HG02885 (cell line): ENCODE results near the gene USH2A.

Source experiments
- ATAC-seq: cut with Tn5 transposase; IDR thresholded peaks from one replicate; pipeline ENCODE4 v1.9.1; 2021; ENCODE audit warnings: mild to moderate bottlenecking; ENCODE audit not compliant: unreplicated experiment, poor library complexity

USH2A gene

DNA sequence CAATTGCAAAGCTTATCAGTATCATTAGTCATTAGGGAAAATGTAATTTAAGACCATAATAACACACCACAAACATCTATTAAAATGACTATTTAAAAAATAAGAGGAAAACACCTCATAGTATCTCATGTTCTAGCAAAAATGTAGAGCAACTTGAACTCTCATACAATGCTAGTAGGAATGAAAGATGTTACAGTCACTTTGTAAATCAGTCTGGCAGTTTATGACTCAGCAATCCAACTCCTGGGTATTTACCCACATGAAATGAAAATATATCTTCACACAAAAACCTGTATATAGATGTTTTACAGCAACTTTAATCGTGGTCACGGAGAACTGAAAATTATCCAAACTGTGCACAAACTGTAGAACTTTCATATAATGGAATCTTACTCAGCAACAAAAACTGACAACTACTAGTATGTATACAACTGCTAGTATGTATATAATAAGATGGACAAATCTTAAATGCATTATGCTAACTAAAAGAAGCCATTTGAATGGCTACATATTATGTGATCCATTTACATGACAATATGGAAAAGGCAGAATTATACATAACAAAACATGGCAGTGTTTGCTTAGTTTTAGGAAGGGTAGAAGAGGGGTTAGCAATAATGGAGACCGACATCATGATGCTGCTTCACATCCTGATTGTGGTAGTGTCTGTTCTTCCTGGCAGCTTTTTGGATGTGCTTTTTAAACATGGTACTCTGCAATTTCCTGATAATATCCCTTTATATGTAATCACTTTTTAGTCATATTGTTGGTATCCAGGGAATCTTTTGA lies 589.1 kb downstream of the USH2A start:
- ATAC-seq, result no peak

DNA sequence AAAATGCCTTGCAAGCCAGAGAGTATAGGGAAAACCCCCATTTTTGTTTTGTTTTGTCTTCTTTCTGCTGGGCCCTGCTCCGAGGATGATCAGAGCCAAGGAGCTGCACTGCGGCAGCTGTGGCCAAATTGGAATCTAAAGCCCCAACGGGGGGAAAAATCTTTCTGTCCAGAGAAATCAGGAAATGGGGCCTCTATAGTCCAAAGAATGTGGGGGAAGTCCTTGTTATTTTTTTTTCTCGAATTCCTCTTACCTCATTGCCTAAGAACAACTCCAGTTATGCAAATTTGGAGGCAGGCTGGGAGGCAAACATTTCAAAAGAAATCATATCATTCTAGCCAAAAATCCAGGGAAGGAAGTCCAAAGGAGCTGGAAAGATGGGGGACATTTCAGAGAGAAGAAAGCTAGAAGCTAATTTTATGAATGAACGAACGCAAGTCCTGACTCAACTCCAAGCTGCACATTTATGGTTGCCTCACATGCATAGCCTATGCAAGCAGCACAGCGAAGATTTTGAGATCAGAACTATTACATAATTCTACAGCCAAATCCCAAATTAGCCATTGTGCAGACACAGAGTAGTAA lies 592.9 kb downstream of the USH2A start:
- no peak for ATAC-seq

DNA sequence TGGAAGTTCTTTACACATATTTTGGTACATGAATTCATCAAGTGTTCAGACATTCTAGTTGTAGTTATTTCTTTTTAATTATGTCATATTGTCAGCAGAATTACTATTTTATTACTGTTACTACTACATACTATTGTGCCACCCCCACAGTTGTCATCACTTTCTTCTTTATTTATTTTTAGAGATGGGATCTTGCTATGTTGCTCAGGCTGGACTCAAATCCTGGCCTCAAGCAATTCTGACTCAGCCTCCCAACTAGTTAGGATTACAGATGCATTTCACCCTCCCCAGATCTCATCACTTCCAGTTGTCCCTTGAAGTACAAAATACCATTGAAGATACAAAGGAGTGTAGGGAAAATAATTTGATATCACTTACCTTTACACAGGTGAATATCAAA lies 598.2 kb downstream of the USH2A start:
- no peak for ATAC-seq

DNA sequence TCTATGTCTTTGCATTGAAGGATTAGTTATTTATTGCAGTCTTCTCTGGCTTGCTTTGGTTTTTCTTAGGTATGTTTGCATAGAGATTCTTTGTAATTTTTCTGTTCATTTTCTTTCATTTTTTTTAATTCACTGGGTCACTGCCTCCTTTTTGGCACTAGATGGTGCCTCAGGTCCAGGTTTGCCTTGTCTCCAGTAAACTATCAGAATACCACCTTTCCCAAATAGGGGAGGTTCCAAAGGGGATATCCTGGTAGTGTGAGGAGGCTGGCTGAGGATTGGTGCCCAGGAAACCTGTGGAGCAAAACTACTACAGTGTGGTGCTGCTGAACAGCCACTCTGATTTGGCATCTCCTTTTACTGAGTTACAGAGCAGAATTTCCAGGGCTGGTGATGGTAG lies 599.0 kb downstream of the USH2A start:
- ATAC-seq, result no peak

DNA sequence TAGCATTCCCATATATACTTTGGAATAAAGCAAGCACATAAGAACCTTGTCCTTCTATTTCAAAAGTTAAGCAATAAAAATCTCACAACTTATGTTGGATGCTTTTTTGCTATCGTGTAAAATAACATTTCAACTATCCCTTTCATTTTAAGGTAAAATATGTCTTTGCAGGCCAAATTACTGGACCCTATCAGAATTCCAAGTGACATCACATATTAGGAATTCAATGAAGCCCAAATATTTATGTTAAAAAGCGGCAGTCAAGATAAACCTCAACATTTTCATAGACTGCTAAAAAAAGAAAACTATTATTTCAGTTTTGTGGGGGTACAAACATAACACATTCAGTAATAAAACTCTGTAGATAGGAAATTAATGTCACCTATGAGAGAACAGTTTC lies 604.1 kb downstream of the USH2A start:
- no peak for ATAC-seq

DNA sequence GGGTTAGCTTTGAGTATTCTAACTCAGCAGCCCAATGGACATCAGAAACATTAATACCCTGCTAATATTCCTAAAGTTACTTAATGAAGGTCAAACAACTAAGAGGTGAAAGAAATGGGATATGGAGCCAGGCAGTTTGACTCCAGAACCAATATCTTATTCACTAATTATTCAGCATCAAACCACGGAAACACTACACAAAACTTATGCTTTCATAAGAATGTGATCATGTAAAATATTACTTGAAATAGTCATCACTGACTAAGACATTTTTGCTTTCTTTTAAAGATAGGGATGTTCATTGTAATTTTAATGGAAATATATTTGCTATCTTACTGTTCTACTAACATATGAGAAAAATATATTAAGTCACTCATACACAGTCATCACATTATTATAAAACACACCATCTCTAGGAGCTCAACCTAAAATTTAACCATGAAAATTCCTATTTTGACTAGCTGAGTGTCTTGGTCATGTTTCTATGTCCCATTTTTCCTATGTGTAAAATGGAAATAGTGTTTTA lies 615.3 kb downstream of the USH2A start:
- no peak for ATAC-seq

DNA sequence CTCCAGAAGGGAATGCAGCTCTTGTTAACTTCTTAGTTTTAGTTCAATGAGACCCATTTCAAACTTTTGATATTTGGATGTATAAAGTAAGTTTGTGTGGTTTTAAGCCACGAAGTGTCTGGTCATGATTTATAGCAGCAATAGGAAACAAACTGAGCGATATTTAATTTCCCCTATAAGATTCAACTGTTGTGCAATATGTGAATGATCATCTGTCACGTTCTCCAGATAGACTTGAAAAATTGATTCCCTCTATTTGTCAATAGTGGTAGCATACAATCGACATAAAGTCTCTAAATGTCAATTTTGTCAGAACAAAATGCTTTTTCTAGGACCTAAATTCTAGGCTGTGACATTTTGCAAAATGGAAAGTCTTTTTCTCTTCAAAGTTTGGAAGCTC lies 616.0 kb downstream of the USH2A start:
- no peak for ATAC-seq

DNA sequence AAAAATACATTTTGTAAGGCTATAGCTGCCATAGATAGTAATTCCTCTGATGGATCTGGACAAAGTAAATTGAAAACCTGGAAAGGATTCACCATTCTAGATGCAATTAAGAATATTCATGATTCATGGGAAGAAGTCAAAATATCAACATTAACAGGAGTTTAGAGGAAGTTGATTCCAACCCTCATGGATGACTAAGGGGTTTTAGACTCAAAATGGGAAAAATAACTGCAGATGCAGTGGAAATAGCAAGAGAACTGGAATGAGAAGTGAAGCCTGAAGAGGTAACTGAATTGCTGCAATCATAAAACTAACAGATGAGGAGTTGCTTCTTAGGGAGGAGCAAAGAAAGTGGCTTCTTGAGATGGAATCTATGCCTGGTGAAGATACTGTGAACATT lies 625.4 kb downstream of the USH2A start:
- no peak for ATAC-seq

DNA sequence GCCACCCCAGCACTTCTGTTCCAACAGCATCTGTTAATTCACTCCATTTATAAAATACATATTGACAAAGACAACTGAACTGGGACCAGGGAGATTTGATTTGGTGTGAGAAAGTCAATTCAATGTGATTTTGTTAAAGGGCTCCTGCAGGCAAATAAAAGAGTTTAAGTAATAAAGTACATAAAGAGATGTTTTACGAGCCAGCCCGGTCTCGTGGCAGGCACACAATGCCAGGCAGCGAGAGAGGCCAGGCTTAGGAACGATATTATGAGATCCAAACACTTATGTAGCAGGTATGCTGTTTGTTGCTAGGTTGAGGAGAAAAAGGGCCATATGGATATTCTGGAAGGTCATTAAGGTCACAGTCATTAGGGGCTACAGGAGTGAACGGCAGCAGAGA lies 629.1 kb downstream of the USH2A start:
- ATAC-seq, result no peak

DNA sequence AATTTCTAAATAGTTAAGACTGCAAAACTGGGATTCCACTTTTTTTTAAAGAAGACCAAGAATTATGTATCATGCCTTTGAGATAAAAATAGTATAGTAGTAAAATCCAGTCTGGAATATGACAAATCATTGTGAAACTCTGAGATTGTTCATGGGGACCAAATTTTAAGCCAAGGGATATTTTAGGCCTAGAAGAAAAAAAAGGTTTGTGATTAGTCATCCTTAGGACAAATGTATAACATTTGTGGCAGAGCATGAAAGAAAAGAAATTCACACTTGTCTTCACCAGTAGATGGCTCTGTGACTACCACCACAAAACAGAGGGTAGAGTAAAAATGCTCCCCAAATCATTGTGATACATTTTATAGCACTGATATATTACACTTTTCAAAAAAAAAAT lies 630.1 kb downstream of the USH2A start:
- ATAC-seq, result no peak

DNA sequence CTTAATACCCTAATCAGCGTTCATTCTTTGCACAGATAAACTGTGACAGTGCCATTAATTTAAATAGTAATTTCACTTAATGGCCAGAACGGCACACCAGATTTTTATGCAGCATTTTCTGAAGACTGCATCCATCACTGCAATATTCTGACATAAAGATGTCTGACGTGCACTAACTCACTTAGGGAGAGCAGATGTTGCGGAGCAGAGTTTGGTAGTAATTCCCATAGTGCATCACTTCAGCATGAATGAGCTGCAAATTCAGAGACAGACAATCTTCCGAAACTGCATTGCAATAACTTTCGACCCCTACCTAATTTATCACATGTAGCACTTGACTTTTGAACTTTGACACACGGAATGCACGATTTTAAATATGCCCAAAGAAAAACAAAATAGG lies 630.8 kb downstream of the USH2A start:
- ATAC-seq, result no peak

DNA sequence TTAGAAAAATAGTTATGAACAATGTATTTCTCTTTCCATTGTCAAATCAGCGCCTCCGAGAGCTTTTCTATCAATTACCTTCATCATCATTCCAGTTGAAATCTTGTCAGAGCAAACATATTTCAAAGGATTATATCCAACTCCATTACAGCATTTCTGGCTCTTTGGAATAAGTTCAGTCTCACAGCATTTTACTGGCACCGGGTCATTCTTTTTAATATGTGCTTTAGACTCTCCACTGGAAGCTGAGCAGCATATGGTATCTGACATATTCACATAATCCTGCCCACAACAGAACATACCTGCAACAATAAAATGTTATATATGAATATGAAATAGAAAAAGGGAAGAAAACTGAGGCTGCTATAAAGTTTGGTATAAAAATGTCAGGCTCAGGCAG lies 633.3 kb downstream of the USH2A start:
- ATAC-seq, result no peak

DNA sequence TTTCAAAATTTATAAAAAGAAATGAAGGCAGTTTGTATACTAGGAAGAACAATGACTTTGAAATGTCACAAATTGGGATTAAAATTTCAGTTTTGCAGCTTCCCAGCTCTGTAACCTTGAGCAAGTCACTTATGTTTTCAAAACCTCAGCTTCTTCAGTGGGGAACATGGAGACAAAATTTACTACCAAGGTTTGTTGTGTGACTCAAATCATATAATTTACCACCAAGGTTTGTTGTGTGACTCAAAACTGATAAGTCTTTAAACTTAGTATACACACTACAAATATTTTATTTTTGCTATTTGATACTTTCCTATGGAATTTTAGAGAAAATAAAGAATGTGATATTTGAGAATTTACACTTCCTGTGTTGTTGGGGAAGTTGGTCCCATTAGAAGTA lies 636.3 kb downstream of the USH2A start:
- ATAC-seq, result no peak

DNA sequence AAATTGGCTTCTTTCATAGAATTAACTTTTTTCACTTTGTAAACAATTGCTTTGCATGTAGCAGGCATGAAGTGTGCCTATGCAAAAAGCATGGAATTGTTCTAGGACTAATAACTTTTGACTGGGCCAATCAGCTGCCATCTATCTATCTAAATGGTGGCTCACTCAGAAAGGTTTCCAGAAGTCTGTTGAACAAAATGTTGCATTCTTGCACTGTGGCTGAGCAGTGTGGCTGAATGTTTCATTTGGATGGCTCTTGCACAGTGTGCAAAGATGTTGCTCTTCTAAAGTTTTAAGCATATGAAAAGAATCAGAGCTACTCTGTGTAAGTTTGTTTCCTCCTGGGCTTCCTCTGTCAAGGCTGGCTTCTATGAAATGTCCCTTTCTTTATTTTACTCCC lies 642.6 kb downstream of the USH2A start:
- no peak for ATAC-seq

DNA sequence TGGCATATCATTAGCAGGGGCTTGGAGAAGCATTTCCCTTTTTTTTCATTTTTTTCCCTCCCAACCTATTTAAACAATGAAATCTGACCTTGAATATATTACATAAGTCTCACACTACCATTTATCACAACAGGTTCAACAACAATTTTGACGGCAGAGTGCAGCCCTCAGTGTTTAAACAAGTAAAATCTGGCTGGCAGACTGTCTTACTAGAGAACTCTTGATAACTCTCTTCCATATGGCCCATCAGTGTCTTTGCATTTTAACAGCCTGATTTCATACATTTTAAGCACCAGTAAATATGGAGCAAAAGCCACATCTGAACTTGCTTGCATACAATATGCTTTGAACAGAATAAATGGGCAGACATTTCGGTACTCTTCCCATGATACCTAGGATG lies 643.1 kb downstream of the USH2A start:
- ATAC-seq, result no peak

DNA sequence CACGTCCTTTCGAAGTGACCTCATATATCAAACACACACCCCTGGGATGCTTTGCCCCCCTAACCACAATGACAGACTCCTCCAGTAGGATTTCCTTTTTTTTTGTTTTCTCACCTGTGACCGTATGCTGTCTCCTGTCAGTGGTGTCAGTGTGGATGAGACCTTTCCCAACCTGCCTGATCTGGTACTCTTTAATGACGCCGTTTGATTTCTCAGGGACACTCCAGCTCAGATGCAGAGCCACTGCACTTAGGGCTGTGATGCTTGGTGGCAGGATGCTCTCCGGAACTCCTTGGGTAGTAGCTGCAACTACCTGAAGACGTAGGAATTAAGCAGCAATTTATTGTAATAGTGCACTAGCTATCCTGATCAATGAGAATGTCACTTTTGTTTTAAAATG lies 643.5 kb downstream of the USH2A start:
- ATAC-seq, result no peak

DNA sequence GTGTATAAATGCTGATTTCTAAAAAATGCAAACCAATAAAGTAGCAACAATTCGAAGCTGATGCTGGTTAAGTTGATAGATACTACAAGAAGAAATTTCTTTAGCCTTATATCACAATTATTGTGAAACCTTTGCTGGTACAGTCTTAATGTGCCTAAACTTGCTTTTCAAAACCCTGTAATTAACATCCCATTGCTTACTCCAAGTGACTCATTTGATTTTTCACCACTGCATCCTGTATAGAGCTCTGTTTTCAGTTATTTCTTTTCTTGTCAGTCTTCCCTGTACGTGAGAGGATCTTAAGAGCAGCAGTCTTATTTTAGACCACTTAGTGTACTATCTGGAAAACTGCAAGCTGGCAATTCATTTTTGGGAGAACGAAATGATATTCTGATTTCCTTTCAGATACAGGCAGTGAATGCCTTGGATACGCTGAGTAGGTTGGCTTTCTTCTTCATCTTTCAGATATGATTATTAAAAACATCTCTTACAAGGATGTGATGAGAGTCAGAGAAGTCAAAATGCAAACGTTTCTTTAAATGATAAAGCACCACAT lies 645.8 kb downstream of the USH2A start:
- ATAC-seq, result no peak

DNA sequence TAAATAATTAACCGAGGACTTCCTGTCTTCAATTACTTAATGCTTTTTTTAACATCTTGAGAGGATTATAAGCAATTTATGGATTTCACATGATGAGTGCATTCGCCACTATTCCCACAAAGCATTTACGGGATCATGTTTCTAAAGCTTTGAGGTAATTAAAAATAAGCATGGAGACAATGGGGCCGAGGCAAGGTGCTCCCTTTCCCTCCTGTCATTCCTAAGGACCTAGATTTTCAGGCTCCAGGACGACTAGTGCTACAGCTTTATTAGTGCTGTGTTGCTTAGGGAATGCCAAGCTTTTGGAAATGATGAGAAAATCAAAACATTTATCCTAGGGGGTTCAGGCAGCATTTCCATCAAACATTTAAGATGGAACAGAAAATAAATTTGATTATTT lies 646.9 kb downstream of the USH2A start:
- no peak for ATAC-seq

DNA sequence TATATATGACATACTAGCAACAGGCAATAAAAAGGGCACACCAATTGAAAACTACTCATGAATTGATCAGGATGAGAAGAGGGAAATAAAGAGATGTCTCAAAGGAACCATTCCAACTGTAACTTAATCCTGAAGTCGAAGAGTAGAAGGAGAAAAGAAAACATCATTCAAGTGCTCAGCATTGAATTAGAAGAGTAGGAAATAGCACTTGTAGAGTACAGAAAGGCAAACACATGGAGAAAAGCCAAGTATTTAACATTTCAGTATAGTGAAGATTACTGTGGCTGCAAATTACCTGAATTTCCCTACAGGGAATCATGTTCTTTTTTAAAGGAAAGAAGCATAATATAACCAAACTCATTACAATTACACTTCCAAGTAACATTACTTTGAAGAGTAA lies 651.1 kb downstream of the USH2A start:
- no peak for ATAC-seq

DNA sequence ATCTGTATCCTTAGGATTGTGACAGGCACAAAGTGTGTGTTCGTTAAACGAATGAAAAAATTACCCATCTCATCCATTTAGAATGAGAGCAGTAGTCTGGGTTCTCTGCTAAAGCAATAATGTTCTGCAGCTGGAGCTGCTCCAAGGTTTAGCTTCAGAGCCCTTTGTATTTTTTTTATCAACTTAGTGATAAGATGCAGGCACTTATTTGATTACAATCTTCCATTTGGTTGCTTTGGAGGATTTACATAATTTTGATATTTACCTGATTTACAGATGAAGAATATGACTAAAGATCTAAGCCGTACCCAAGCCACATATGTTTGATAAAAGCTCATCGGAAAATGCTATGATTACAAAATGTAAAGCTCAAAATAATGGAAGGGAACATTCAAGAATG lies 654.9 kb downstream of the USH2A start:
- no peak for ATAC-seq

DNA sequence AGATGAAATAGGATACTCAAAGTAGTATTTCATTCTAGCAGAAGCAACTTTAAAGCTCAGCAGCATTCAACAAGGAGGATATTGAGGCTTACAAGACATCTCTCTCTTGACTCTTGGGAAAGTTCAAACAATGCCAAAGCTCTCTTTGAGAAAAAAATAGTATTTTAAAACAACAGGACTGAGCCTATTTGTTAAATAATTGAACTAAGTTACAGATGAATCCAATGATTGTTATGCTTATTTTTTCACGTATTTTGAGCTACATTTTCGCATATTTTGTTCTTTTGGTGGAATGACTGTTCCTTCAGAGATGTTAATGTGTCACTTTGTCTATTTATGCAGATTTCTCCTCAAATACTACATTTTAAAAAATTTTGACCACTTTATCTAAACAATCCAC lies 655.5 kb downstream of the USH2A start:
- ATAC-seq, result no peak

DNA sequence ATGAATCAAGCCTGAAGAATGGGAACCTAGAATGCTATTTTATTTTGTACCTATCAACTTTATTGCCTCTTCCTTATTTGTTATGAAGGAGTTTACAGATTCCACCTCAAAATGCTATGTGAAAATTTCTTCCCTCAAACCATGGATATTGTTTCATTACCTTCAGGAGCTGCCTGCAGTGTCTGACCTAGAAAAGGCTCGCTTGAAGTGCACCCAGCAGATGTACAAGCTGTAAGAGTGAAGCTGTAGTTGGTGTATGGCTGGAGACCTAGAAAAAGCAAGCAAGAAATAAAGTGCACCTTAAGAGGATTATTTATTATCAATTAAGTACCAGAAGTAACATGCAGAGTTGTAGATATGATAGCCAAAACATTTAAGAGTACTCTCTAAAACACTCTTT lies 656.7 kb downstream of the USH2A start:
- ATAC-seq, result no peak
